Activated B cell treated with CpG ODN at 0.5 μM for 24 hours (primary cell): Measurements from ENCODE around the gene HIP1R. TPM values are rescaled to one million over a fixed set of nuclear protein-coding genes. Genes with fewer than 3 reads are reported as not detected.

Experiments used
- ATAC-seq: fragments of 200-7000 bp; cut with Tn5 transposase; one replicate; pipeline ENCODE4 v1.10.0; 2021; ENCODE audit warnings: low read depth, mild to moderate bottlenecking, moderate library complexity
- CTCF ChIA-PET: fragments of 350-600 bp; sonication (Branson Sonifier 250); formaldehyde crosslinking; loops from one replicate; lab custom pipeline; 2021; ENCODE audit warnings: antibody characterized with exemption; lab: Charles Lee
- POLR2A ChIA-PET: fragments of 350-600 bp; sonication (Branson Sonifier 250); formaldehyde crosslinking; loops from one replicate; lab custom pipeline; 2021; ENCODE audit warnings: antibody characterized with exemption; lab: Charles Lee
- DNase-seq: peaks from one replicate; pipeline ENCODE4 v3.0.0; 2022
- H3K27ac Mint-ChIP-seq: one replicate; pipeline ENCODE4 v1.8.0; 2020; ENCODE audit warnings: mixed read lengths
- H3K27me3 Mint-ChIP-seq: one replicate; pipeline ENCODE4 v1.8.0; 2021; ENCODE audit warnings: mixed read lengths
- H3K36me3 Mint-ChIP-seq: one replicate; pipeline ENCODE4 v1.8.0; 2021; ENCODE audit warnings: low read depth, mixed read lengths
- H3K4me1 Mint-ChIP-seq: one replicate; pipeline ENCODE4 v1.8.0; 2021; ENCODE audit warnings: mixed read lengths
- H3K4me3 Mint-ChIP-seq: one replicate; pipeline ENCODE4 v1.8.0; 2020; ENCODE audit warnings: mild to moderate bottlenecking, mixed read lengths
- H3K9me3 Mint-ChIP-seq: one replicate; pipeline ENCODE4 v1.8.0; 2020; ENCODE audit warnings: mixed read lengths
- CTCF ChIP-seq: fragments of 200-600 bp; IDR thresholded peaks from one replicate; pipeline ENCODE4 v1.8.0; 2022; ENCODE audit warnings: antibody characterized with exemption, mild to moderate bottlenecking
- intact Hi-C: fragments of 100-400 bp; cut with micrococcal nuclease; formaldehyde crosslinking; loops from one replicate; pipeline ENCODE4 v1.15.1; 2024
- total RNA-seq: library from RNA; stranded (reverse); gene quantifications from 2 replicates; pipeline ENCODE4 v1.2.3, GENCODE V29; 2022

HIP1R gene
- total RNA-seq, 1 donor from 2014 or later = 154 TPM

GRCh38 chr12:122854554-122854953 is 19.3 kb downstream of the HIP1R start:
- ATAC-seq (no peak), DNase-seq (no peak)
- intact Hi-C loops = no loop called here
- no peaks in the 10 kb centered on the region for H3K4me1 Mint-ChIP-seq
- H3K9me3 Mint-ChIP-seq = no peaks in the 10 kb centered on the region
- ChIA-PET POLR2A (no interaction called here), CTCF (interaction anchor here (1.2 kb wide), 1 partner anchor 98 kb away, joined by 4 read pairs; no protein-coding TSS in a partner anchor)
- H3K36me3 Mint-ChIP-seq = peaks cover 74% of the 10 kb centered on the region
- TF ChIP-seq CTCF = no peak
- no peaks in the 10 kb centered on the region for H3K27me3 Mint-ChIP-seq
- no peak overlapping the region for H3K27ac Mint-ChIP-seq
- H3K4me3 Mint-ChIP-seq = no peak overlapping the region

- no peak for ATAC-seq
- TF ChIP-seq CTCF = no peak
- intact Hi-C loops = no loop called here
- no peak for DNase-seq
- no peaks in the 10 kb centered on the region for H3K27me3 Mint-ChIP-seq
- peaks cover 5% of the 10 kb centered on the region for H3K4me1 Mint-ChIP-seq
- POLR2A ChIA-PET = interaction anchor here (0.6 to 1.0 kb wide), 2 partner anchors 61 to 380 kb away, joined by 3 to 4 read pairs; no protein-coding TSS in a partner anchor
- no peak overlapping the region for H3K27ac Mint-ChIP-seq
- CTCF ChIA-PET = interaction anchor here (1.6 kb wide), 1 partner anchor 62 kb away, joined by 12 read pairs; no protein-coding TSS in a partner anchor
- H3K4me3 Mint-ChIP-seq = no peak overlapping the region
- peaks cover 76% of the 10 kb centered on the region for H3K36me3 Mint-ChIP-seq
- H3K9me3 Mint-ChIP-seq = no peaks in the 10 kb centered on the region
These were observed 20.0 kb downstream of the HIP1R start for GRCh38 chr12:122855071-122855829.

DNA sequence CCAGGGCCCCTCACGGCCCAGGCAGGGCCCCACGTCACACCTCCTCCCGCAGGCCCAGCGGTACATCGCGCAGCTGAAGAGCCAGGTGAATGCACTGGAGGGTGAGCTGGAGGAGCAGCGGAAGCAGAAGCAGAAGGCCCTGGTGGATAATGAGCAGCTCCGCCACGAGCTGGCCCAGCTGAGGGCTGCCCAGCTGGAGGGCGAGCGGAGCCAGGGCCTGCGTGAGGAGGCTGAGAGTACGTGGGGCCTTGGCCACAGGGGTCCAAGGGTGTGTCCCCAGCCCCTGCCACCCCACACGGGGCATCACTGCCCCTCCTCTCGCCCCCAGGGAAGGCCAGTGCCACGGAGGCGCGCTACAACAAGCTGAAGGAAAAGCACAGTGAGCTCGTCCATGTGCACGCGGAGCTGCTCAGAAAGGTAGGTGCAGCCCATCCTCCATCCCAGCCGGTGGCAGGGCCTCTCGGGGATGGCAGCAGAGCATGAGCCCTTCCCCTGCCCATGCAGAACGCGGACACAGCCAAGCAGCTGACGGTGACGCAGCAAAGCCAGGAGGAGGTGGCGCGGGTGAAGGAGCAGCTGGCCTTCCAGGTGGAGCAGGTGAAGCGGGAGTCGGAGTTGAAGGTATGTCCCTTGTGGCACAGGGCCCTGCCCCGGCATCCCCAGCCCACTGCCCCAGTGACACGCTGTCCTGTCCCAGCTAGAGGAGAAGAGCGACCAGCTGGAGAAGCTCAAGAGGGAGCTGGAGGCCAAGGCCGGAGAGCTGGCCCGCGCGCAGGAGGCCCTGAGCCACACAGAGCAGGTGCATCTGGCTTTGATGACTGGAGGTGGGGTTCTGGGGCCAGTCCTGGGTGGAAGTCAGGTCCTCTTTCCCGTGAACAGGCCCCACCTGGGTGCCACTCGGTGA is 20.9 kb downstream of the HIP1R start:
- CTCF ChIA-PET = interaction anchor here (1.6 kb wide), 1 partner anchor 63 kb away, joined by 12 read pairs; no protein-coding TSS in a partner anchor
- POLR2A ChIA-PET = interaction anchor here (0.5 to 1.0 kb wide), 3 partner anchors 62 to 380 kb away, joined by 3 to 4 read pairs (median 4); no protein-coding TSS in a partner anchor
- Mint-ChIP-seq H3K9me3 (no peaks in the 10 kb centered on the region), H3K27me3 (no peaks in the 10 kb centered on the region), H3K27ac (peak overlapping the region; percentile 30), H3K4me3 (no peak overlapping the region), H3K36me3 (peaks cover 78% of the 10 kb centered on the region), H3K4me1 (peaks cover 12% of the 10 kb centered on the region)
- intact Hi-C loops = no loop called here
- ATAC-seq (no peak), DNase-seq (no peak)
- no peak for TF ChIP-seq CTCF

GRCh38 chr12:122856999-122857671 is 21.9 kb downstream of the HIP1R start:
- TF ChIP-seq CTCF = no peak
- H3K36me3 Mint-ChIP-seq = peaks cover 75% of the 10 kb centered on the region

More at GRCh38 chr12:122856999-122857671, 21.9 kb downstream of the HIP1R start:
- ChIA-PET CTCF (interaction anchor here (1.1 to 9.9 kb wide), 3 partner anchors 63 to 95 kb away, joined by 4 to 145 read pairs (median 12); no protein-coding TSS in a partner anchor), POLR2A (no interaction called here)
- ATAC-seq (no peak), DNase-seq (no peak)
- Mint-ChIP-seq H3K4me1 (peaks cover 20% of the 10 kb centered on the region), H3K4me3 (no peak overlapping the region), H3K27me3 (no peaks in the 10 kb centered on the region), H3K27ac (no peak overlapping the region), H3K9me3 (no peaks in the 10 kb centered on the region)
- intact Hi-C loops = no loop called here
